AG09319 (cell line): ENCODE data around the gene SDHB.

Experiments
- DNase-seq: peaks from one replicate; pipeline ENCODE4 v3.0.0-alpha.2; 2010; ENCODE audit warnings: low read depth; ENCODE audit errors: extremely low read depth
- TF ChIP-seq, protein P1 (sequence below): IDR thresholded peaks from 2 replicates; pipeline ENCODE4 v1.5.1; 2011; ENCODE audit warnings: low read depth, mild to moderate bottlenecking, inconsistent platforms, low read length, moderate library complexity

SDHB gene

GRCh38 chr1:16996845-16997244 lies 57.0 kb downstream of the SDHB start:
- DNase-seq: no peak
- TF ChIP-seq, protein P1, sequence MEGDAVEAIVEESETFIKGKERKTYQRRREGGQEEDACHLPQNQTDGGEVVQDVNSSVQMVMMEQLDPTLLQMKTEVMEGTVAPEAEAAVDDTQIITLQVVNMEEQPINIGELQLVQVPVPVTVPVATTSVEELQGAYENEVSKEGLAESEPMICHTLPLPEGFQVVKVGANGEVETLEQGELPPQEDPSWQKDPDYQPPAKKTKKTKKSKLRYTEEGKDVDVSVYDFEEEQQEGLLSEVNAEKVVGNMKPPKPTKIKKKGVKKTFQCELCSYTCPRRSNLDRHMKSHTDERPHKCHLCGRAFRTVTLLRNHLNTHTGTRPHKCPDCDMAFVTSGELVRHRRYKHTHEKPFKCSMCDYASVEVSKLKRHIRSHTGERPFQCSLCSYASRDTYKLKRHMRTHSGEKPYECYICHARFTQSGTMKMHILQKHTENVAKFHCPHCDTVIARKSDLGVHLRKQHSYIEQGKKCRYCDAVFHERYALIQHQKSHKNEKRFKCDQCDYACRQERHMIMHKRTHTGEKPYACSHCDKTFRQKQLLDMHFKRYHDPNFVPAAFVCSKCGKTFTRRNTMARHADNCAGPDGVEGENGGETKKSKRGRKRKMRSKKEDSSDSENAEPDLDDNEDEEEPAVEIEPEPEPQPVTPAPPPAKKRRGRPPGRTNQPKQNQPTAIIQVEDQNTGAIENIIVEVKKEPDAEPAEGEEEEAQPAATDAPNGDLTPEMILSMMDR: no peak

GRCh38 chr1:16993521-16994038 lies 60.3 kb downstream of the SDHB start:
- TF ChIP-seq, protein P1: no peak
- DNase-seq: no peak

DNA sequence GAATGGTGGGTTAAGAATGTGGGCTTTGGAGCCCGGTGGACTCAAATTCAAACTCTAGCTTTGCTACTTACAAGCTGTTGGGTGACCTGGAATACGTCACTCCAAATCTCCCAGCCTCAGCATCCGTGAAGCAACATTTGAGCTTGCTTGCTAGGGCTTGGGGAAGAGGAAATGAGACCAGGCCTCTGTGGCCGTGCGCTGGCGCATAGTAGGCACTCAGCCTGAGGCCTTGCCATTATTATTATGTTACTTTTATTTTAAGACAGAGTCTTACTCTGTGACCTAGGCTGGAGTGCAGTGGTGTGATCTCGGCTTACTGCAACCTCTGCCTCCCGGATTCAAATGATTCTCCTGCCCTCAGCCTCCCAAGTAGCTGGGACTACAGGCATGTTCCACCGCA lies 61.2 kb downstream of the SDHB start:
- DNase-seq: no peak
- TF ChIP-seq, protein P1: no peak

DNA sequence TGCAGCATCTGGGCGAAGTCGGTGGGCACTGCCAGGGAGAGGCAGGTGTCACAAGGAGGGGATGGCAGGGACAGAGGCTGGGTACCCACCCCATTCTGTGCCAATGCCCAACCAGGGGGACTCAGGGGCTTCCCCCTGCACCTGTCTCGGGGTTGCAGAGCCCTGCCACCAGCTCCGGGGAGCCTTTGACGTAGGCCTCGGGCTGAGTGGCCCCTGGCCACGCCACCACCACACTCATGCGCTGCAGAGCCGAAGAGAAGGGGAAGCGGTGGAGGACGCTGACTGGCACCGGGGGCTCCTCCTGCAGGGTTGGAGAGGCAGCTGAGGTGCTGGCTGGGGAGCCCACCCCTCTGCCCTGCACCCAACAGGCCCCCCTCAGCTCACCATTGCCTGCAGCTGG lies 61.7 kb downstream of the SDHB start:
- TF ChIP-seq, protein P1: no peak
- DNase-seq: no peak

DNA sequence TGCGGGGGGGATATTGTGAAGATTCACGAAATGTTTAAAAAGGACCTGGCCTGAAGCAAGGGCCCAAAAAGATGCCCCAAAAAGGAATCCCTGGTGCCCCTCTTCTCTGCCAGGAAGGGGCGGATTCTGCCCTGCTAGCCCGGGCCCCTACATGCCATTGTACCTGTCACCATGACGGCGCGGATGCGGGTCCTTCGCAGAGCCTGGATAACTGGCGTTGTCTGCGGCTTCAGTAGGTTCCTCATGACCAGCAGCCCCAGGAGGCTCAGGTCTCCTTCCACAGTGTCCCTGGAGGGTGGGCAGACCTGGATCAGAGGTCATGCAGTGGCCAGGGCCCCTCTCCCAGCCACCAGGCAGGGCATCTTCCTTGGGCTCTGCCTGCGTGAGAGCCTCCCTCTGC lies 62.3 kb downstream of the SDHB start:
- TF ChIP-seq, protein P1: no peak
- no peak for DNase-seq

DNA sequence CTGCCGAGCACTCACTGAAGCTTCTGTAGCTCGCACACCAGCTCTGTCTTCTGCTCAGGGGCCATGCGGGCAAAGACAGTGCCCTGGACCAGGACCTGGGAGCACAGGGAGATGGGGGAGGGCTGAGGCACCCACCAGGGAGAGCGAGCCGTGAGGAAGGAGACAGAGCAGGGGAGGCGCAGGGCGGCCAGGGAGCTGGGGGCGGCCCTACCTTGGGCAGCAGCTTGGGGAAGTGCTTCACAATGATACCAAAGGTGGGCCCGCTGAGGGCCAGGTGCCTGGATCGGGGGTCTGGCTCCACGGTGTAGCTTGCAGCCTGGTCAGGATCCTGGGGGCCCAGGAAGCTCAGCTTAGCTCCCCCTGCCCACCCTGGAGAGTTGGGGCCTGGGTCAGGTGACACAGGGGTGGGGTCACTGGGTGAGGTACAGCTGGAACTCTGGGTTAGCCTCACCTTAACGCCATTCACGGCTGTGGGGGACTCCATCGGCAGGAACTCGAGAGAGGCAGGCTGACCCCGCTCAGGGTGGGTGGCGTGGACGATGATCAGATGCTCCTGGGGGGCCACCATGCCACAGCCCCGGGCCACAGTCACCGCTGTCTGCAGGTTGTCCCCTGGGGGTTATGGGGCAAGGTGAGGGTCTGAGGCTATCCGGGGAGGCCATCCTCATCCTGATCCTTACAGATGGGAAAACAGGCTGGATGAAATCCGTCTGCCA lies 64.0 kb downstream of the SDHB start:
- TF ChIP-seq, protein P1: no peak
- no peak for DNase-seq

DNA sequence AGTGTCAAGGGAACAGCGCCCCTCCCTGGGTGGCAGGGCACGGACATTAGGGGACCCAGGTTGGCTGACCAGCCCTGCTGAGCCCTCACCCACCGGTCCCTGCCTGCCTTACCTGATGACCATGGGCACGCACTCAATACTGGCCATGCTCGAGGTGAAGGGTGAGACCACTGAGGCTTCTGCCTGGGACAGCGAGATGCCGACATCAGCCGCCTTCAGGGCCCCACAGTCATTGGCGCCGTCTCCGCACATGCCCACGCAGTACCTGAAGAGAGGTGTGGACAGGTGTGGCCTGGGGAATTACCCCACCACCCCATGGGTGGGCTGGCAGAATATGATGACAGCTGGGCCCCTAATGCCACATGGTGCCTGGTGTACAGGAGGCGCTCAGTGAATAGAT lies 65.6 kb downstream of the SDHB start:
- TF ChIP-seq, protein P1: no peak
- no peak for DNase-seq
